GM23338 (cell line): Measurements from ENCODE around the gene HOXA9.

Experiments used
- TF ChIP-seq, protein P1 (sequence below), 2 experiments: fragments of 200-600 bp in 1 of 2; sonication (generic) in 1 of 2; conservative IDR thresholded peaks; 2 replicates each; pipeline versions ENCODE4 v1.5.1 to v1.6.1; 2016 to 2017; ENCODE audit warnings: antibody characterized with exemption in 2 of 2, low read depth in 2 of 2, mild to moderate bottlenecking in 2 of 2, moderate library complexity in 1 of 2
- TF ChIP-seq, protein P2 (sequence below): IDR thresholded peaks from one replicate; pipeline ENCODE4 v1.6.1; 2018; ENCODE audit warnings: antibody characterized with exemption; ENCODE audit not compliant: unreplicated experiment

DNA sequence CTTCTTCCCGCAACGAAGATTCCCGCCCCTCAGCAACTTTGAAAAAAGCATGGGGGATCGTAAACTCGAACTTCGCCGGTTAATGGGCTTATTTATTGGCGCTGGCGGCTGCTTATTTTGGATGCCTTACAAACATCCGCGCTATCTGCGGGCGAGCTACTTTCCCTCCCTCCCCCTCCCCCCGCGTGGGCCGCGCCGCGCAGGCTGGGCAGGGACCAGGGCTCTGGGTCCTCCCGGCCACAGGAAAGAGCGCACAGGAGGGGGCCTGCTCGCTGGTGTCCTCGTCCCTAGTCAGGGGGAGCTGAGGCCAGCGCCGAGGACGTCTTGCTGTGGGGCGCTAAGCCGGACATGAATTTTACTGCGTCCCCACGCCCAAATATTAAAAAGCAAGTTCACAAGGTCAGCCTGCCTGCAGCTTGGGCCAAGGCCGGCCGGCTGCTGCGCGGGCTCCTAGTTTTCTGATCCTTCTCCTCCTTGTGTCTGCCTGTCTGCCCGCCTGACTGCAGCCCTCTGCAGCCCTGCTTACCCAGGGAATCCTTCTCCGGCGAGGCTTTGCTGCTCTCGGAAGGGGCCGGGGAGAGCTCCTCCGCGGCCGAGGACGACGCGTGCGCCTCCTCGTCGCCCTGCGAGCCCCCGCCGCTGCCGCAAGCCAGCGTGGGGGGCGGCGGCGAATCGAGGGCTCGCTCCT lies 7.6 kb upstream of the HOXA9 start:
- TF ChIP-seq, protein P1, sequence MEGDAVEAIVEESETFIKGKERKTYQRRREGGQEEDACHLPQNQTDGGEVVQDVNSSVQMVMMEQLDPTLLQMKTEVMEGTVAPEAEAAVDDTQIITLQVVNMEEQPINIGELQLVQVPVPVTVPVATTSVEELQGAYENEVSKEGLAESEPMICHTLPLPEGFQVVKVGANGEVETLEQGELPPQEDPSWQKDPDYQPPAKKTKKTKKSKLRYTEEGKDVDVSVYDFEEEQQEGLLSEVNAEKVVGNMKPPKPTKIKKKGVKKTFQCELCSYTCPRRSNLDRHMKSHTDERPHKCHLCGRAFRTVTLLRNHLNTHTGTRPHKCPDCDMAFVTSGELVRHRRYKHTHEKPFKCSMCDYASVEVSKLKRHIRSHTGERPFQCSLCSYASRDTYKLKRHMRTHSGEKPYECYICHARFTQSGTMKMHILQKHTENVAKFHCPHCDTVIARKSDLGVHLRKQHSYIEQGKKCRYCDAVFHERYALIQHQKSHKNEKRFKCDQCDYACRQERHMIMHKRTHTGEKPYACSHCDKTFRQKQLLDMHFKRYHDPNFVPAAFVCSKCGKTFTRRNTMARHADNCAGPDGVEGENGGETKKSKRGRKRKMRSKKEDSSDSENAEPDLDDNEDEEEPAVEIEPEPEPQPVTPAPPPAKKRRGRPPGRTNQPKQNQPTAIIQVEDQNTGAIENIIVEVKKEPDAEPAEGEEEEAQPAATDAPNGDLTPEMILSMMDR (conservative IDR thresholded peaks at IDR 0.05; ENCODE audit: low read depth in 2 of 2): no peak
- TF ChIP-seq, protein P2, sequence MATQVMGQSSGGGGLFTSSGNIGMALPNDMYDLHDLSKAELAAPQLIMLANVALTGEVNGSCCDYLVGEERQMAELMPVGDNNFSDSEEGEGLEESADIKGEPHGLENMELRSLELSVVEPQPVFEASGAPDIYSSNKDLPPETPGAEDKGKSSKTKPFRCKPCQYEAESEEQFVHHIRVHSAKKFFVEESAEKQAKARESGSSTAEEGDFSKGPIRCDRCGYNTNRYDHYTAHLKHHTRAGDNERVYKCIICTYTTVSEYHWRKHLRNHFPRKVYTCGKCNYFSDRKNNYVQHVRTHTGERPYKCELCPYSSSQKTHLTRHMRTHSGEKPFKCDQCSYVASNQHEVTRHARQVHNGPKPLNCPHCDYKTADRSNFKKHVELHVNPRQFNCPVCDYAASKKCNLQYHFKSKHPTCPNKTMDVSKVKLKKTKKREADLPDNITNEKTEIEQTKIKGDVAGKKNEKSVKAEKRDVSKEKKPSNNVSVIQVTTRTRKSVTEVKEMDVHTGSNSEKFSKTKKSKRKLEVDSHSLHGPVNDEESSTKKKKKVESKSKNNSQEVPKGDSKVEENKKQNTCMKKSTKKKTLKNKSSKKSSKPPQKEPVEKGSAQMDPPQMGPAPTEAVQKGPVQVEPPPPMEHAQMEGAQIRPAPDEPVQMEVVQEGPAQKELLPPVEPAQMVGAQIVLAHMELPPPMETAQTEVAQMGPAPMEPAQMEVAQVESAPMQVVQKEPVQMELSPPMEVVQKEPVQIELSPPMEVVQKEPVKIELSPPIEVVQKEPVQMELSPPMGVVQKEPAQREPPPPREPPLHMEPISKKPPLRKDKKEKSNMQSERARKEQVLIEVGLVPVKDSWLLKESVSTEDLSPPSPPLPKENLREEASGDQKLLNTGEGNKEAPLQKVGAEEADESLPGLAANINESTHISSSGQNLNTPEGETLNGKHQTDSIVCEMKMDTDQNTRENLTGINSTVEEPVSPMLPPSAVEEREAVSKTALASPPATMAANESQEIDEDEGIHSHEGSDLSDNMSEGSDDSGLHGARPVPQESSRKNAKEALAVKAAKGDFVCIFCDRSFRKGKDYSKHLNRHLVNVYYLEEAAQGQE: no peak
